GM12875 (cell line): ENCODE data around the gene AICDA.

Experiments
- H3K4me3 ChIP-seq: one replicate; pipeline ENCODE4 v1.5.1; 2011; ENCODE audit warnings: low read depth, low read length, control low read depth
- TF ChIP-seq, protein P1 (sequence below): IDR thresholded peaks from 2 replicates; pipeline ENCODE4 v1.5.1; 2011; ENCODE audit warnings: low read depth, mild to moderate bottlenecking, control low read depth, inconsistent platforms, low read length, moderate library complexity, borderline replicate concordance; ENCODE audit not compliant: insufficient read depth

Gene AICDA

GRCh38 chr12:8606890-8607289 is 5.8 kb downstream of the AICDA start:
- no peak overlapping the region for H3K4me3 ChIP-seq
- TF ChIP-seq, protein P1, sequence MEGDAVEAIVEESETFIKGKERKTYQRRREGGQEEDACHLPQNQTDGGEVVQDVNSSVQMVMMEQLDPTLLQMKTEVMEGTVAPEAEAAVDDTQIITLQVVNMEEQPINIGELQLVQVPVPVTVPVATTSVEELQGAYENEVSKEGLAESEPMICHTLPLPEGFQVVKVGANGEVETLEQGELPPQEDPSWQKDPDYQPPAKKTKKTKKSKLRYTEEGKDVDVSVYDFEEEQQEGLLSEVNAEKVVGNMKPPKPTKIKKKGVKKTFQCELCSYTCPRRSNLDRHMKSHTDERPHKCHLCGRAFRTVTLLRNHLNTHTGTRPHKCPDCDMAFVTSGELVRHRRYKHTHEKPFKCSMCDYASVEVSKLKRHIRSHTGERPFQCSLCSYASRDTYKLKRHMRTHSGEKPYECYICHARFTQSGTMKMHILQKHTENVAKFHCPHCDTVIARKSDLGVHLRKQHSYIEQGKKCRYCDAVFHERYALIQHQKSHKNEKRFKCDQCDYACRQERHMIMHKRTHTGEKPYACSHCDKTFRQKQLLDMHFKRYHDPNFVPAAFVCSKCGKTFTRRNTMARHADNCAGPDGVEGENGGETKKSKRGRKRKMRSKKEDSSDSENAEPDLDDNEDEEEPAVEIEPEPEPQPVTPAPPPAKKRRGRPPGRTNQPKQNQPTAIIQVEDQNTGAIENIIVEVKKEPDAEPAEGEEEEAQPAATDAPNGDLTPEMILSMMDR = no peak

DNA sequence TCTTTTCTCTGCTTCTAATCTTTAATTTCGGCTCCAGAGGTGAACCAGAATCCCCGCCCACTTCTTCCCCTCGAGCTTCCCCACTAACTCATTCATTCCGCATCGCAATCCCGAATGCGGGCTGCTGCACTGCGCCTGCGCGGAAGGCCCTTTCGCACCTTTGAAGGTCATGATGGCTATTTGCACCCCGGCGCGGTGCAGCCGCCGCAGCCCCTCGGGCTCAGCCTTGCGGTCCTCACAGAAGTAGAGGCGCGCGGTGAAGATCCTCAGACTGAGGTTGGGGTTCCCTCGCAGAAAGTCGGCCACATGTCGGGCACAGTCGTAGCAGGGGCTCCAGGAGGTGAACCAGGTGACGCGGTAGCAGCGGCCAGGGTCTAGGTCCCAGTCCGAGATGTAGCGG is 7.6 kb downstream of the AICDA start:
- TF ChIP-seq, protein P1 = no peak
- no peak overlapping the region for H3K4me3 ChIP-seq

DNA sequence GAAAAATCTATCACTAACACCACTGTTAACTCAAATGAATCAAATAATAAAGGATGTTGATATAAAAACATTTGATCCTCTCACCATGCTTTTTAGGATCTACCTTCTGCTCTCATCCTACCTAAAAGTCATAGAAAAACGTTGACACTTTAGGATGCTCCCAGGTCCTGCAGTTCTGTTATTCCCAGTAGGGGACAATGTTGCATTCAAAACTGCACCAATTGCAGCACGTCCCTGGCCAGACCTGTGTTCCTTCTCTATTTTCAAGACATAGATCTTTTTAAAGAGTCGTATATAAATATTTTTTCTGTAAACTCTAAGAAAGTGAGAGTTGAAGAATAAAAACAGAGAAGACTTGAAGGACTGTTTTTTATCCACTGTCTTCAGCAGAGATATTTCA is 8.8 kb downstream of the AICDA start:
- H3K4me3 ChIP-seq = no peak overlapping the region
- TF ChIP-seq, protein P1 = no peak

GRCh38 chr12:8603286-8603685 is 9.4 kb downstream of the AICDA start:
- no peak overlapping the region for H3K4me3 ChIP-seq
- TF ChIP-seq, protein P1 = no peak

DNA sequence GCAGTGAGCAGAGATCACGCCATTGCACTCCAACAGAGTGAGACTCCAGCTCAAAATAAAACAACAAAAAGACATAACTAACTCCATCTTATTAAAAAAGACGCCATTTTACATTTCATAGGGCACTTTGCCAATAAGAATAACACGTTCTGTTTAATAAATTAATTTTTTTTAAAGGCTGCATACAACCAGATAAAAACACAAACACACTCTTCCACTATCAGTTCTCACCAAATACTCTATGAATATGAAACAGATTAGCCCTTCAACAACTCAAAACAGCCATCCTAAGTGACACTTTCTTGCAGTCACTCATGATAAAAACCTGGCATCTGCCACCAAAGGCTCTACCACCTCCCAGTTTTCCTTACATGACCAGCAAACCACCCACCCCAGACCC is 16.1 kb downstream of the AICDA start:
- no peak overlapping the region for H3K4me3 ChIP-seq

GRCh38 chr12:8594072-8594471 is 18.6 kb downstream of the AICDA start:
- TF ChIP-seq, protein P1 = no peak
- H3K4me3 ChIP-seq = no peak overlapping the region

More for the DNA sequence above, 16.1 kb downstream of the AICDA start:
- TF ChIP-seq, protein P1 = no peak

DNA sequence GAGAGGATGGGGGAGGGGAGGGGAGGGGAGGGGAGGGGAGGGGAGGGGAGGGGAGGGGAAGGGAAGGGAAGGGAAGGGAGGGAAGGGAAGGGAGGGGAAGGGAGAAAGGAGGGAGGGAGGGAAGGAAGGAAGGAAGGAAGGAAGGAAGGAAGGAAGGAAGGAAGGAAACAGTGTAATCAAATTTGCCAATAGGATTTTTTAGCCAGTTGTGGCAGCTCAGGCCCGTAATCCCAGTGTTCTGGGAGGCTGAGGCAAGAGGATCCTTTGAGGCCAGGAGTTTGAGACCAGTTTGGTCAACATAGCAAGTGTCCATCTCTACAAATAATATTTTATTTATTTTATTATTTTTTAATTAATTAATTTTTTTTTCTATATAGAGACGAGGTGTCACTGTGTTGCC is 19.4 kb downstream of the AICDA start:
- TF ChIP-seq, protein P1 = no peak
- no peak overlapping the region for H3K4me3 ChIP-seq
